Gastrocnemius medialis (tissue), 4 donors: ENCODE results near the gene RETREG1. TPM values are rescaled to one million over a fixed set of nuclear protein-coding genes. Genes with fewer than 3 reads are reported as not detected.

Experiments used
- ATAC-seq, 2 donors: fragments of 150-250 bp; one replicate each; pipeline ENCODE4 v1.9.1; 2016
- DNase-seq, 2 donors: peaks; one replicate each; pipeline ENCODE4 v3.0.0-alpha.2; 2019
- H3K27ac ChIP-seq, 4 donors: fragments of 200-600 bp; sonication (generic); 1 replicate in 1 of 4; 2 replicates in 3 of 4; pipeline ENCODE4 v1.5.1; 2016 to 2018; ENCODE audit warnings: mild to moderate bottlenecking in 2 of 4, moderate library complexity in 1 of 4
- H3K27me3 ChIP-seq, 3 donors: fragments of 200-600 bp; sonication (generic) in 2 of 3; 1 replicate in 1 of 3; 2 replicates in 2 of 3; pipeline versions ENCODE4 v1.5.1 to v1.6.0; 2016 to 2019; ENCODE audit warnings: mild to moderate bottlenecking in 1 of 3, moderate library complexity in 1 of 3
- H3K36me3 ChIP-seq, 2 donors: fragments of 200-600 bp; sonication (generic) in 1 of 2; one replicate each; pipeline ENCODE4 v1.5.1; 2017 to 2018
- H3K4me1 ChIP-seq, 2 donors: fragments of 200-600 bp; sonication (generic) in 1 of 2; one replicate each; pipeline ENCODE4 v1.5.1; 2016 to 2017; ENCODE audit warnings: mild to moderate bottlenecking in 2 of 2
- H3K4me3 ChIP-seq, 4 donors: fragments of 200-600 bp; sonication (generic) in 3 of 4; 1 replicate in 1 of 4; 2 replicates in 3 of 4; pipeline ENCODE4 v1.5.1; 2016 to 2019; ENCODE audit warnings: mild to moderate bottlenecking in 2 of 4
- H3K9me3 ChIP-seq, 3 donors: fragments of 200-600 bp; sonication (generic) in 2 of 3; 1 replicate in 1 of 3; 2 replicates in 2 of 3; pipeline ENCODE4 v1.5.1; 2016 to 2019
- POLR2A ChIP-seq, 2 donors: fragments of 450-650 bp; IDR thresholded peaks; one replicate each; pipeline ENCODE4 v1.6.1; 2017; ENCODE audit warnings: antibody characterized with exemption in 2 of 2, mild to moderate bottlenecking in 2 of 2, moderate library complexity in 2 of 2
- in situ Hi-C, 4 donors: fragments of 200-750 bp; cut with MboI; loops; one replicate each; pipeline versions ENCODE4 v1.15.0 to v1.8.0; 2017; ENCODE audit warnings: low sequenced_read_pairs in 4 of 4
- intact Hi-C: fragments of 100-400 bp; cut with DNase I; formaldehyde crosslinking; loops from one replicate; pipeline ENCODE4 v1.15.1; 2023; ENCODE audit warnings: low total_unique reads
- total RNA-seq, 4 donors: library from RNA; depleted of rRNA; stranded (reverse); fragments of >200 nt; gene quantifications; one replicate each; pipeline versions ENCODE4 v1.1.0 to v1.2.3, GENCODE V29; 2016
- TF ChIP-seq, protein P1 (sequence below), 5 experiments: fragments of 450-650 bp in 3 of 5; fragments of 200-600 bp in 2 of 5; sonication (generic) in 2 of 5; IDR thresholded peaks in 4 of 5; conservative IDR thresholded peaks in 1 of 5; 1 replicate in 4 of 5; 2 replicates in 1 of 5; pipeline ENCODE4 v1.5.1; 2016 to 2019; ENCODE audit warnings: antibody characterized with exemption in 5 of 5, mild to moderate bottlenecking in 3 of 5, moderate library complexity in 3 of 5

RETREG1 gene
- total RNA-seq, 4 donors from 2014 or later: 94.2 to 380 (median 305) TPM

- intact Hi-C loops: no loop called here
- Histone ChIP-seq H3K27me3 (no peaks in the 10 kb centered on the region), H3K27ac (no peak overlapping the region), H3K4me1 (no peaks in the 10 kb centered on the region), H3K4me3 (no peak overlapping the region), H3K9me3 (no peaks in the 10 kb centered on the region), H3K36me3 (no peaks in the 10 kb centered on the region)
- no peak for ATAC-seq
- in situ Hi-C loops: no loop called here
- TF ChIP-seq, protein P1, sequence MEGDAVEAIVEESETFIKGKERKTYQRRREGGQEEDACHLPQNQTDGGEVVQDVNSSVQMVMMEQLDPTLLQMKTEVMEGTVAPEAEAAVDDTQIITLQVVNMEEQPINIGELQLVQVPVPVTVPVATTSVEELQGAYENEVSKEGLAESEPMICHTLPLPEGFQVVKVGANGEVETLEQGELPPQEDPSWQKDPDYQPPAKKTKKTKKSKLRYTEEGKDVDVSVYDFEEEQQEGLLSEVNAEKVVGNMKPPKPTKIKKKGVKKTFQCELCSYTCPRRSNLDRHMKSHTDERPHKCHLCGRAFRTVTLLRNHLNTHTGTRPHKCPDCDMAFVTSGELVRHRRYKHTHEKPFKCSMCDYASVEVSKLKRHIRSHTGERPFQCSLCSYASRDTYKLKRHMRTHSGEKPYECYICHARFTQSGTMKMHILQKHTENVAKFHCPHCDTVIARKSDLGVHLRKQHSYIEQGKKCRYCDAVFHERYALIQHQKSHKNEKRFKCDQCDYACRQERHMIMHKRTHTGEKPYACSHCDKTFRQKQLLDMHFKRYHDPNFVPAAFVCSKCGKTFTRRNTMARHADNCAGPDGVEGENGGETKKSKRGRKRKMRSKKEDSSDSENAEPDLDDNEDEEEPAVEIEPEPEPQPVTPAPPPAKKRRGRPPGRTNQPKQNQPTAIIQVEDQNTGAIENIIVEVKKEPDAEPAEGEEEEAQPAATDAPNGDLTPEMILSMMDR (IDR thresholded peaks at IDR 0.05 in 4 of 5, conservative IDR thresholded peaks at IDR 0.05 in 1 of 5): no peak
- TF ChIP-seq POLR2A (IDR thresholded peaks at IDR 0.05): no peak
- DNase-seq: no peak
These were observed 30.2 kb downstream of the RETREG1 start for GRCh38 chr5:16586556-16586955.

- Histone ChIP-seq H3K9me3 (no peaks in the 10 kb centered on the region), H3K27me3 (no peaks in the 10 kb centered on the region), H3K36me3 (no peaks in the 10 kb centered on the region), H3K27ac (no peak overlapping the region), H3K4me1 (no peaks in the 10 kb centered on the region), H3K4me3 (no peak overlapping the region)
- intact Hi-C loops: no loop called here
- ATAC-seq (peak; percentile 27 to 59), DNase-seq (no peak)
- TF ChIP-seq, protein P1 (IDR thresholded peaks at IDR 0.05 in 4 of 5, conservative IDR thresholded peaks at IDR 0.05 in 1 of 5): peak in 3 of 5 experiments; percentile 29 to 50 (median 35)
- TF ChIP-seq POLR2A (IDR thresholded peaks at IDR 0.05): no peak
- in situ Hi-C loops: no loop called here
These were observed 31.6 kb downstream of the RETREG1 start for GRCh38 chr5:16585041-16585667.

- in situ Hi-C loops (no loop called here), intact Hi-C loops (no loop called here)
- no peaks in the 10 kb centered on the region for H3K9me3 ChIP-seq
- H3K27ac ChIP-seq: no peak overlapping the region
- H3K36me3 ChIP-seq: no peaks in the 10 kb centered on the region
- no peak for ATAC-seq
- DNase-seq: no peak
- no peak for TF ChIP-seq POLR2A (IDR thresholded peaks at IDR 0.05)
- TF ChIP-seq, protein P1 (IDR thresholded peaks at IDR 0.05 in 4 of 5, conservative IDR thresholded peaks at IDR 0.05 in 1 of 5): no peak
- H3K27me3 ChIP-seq: no peaks in the 10 kb centered on the region
- no peak overlapping the region for H3K4me3 ChIP-seq
- H3K4me1 ChIP-seq: no peaks in the 10 kb centered on the region
These were observed 34.7 kb downstream of the RETREG1 start for GRCh38 chr5:16582081-16582480.

DNA sequence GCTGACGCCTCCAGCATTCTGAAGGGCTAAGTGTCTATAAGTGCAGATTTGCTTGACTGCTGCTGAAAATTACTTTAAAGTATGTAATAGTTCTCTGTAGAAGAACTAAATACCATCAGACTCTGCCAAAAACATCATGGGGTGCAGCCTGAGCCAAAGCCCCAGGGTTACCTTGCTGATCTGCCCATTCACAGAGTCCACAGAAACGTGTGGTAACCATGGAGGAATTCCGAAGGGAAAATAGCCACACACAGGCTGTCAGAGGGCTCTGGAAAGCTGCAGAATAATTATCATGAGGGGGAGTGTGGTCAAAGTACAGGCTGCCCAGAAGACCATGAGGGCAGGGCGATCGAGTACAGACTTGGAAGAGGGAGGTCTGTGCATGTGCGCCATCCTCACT, 36.4 kb downstream of the RETREG1 start:
- in situ Hi-C loops: no loop called here
- ATAC-seq (no peak), DNase-seq (no peak)
- H3K27me3 ChIP-seq: no peaks in the 10 kb centered on the region
- H3K27ac ChIP-seq: no peak overlapping the region
- intact Hi-C loops: no loop called here
- peaks cover under 1 to 5% of the 10 kb centered on the region in 2 donors for H3K4me1 ChIP-seq
- H3K36me3 ChIP-seq: no peaks in the 10 kb centered on the region
- TF ChIP-seq, protein P1 (IDR thresholded peaks at IDR 0.05 in 4 of 5, conservative IDR thresholded peaks at IDR 0.05 in 1 of 5): no peak
- TF ChIP-seq POLR2A (IDR thresholded peaks at IDR 0.05): no peak
- no peaks in the 10 kb centered on the region for H3K9me3 ChIP-seq
- H3K4me3 ChIP-seq: no peak overlapping the region
